HG03469 (cell line): ENCODE measurements around the gene OGFR.
"Not testable (repeated sequence)": the region's sequence is repeated elsewhere in the genome, so short reads cannot be mapped to it uniquely, and the experiment has no call there.

Source experiments
- ATAC-seq: cut with Tn5 transposase; IDR thresholded peaks from one replicate; pipeline ENCODE4 v1.9.1; 2021; ENCODE audit warnings: mild to moderate bottlenecking, moderate library complexity, moderate number of reproducible peaks; ENCODE audit not compliant: unreplicated experiment

OGFR gene

DNA sequence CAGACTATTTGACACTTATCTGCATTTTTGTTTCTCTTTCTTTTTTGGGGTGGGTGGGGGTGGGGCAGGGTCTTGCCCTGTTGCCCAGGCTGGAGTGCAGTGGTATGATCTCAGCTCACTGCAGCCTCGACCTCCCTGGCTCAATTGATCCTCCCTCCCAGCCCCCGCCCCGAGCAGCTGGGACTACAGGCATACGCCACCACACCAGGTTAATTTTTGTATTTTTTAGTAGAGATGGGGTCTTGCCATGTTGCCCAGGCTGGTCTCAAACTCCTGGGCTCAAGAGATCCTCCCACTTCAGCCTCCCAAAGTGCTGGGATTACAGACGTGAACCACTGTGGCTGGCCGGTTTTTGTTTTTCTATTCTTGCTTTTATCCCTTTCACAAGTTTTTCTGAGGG, 48.7 kb downstream of the OGFR start:
- not testable (repeated sequence) for ATAC-seq

DNA sequence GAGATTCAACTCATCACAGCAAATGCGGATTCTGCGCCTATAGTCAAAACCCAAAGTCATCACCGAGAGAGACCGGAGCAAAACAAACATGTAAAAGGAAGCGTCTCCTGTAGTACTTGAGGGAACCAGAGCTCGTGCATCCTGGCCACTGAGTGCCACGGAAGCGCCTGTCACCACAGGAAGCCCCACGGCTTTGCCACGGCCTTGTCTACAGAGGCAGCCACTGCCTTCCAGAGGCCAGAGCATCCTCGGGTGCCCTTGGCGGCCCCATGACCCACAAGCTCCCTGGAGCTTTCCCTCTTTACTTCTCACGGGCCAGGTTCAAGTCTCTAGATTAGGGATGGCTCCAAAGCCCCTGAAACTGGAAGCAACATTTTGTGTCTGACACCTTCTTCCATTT, 49.5 kb downstream of the OGFR start:
- no peak for ATAC-seq

DNA sequence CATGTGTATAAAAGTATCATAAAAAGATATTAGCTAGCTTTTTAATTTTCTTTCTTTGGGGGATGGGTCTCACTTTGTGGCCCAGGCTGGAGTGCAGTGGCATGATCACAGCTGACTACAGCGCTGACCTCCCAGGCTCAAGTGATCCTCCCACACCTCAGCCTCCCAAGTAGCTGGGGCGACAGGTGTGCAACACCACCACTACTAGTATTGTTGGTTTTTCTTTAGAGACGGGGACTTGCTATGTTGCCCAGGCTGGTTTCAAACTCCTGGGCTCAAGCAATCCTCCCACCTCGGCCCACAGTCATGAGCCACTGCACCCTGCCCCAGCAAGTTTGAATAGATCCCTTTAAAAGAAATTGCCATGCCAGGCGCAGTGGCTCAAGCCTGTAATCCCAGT, 50.5 kb downstream of the OGFR start:
- no peak for ATAC-seq

DNA sequence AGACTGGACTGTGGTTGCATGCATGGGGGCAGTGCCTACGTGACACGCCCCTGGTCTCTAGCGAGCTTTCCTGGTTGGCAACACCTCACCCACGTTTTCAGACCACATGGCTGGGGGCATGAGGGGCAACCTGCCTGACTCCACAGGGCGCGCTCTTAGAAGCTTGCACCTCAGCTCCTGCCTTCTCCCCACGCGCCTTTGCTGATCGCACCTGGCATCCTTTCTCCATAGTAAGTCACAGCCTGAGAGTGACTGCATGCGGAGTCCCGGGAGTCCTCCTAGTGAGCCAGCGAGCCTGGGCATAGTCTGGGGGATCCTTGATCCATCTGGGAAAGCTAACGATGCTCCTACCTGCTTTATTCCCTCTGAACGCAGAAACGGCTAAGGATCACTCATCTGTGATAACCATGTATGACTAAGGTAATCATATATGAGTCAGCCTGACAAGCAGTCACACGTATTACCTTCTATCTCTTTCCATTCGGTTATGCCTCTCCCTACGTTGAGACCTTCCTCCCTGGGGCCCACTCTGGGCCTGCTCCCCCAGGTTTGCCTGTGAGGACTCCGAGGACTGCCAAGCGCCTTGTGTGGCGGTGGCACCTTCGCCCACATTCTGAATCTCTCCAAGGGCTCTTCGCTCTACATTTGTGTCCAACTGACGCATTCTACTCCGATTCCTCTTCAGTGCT, 52.4 kb downstream of the OGFR start:
- ATAC-seq, result no peak

DNA sequence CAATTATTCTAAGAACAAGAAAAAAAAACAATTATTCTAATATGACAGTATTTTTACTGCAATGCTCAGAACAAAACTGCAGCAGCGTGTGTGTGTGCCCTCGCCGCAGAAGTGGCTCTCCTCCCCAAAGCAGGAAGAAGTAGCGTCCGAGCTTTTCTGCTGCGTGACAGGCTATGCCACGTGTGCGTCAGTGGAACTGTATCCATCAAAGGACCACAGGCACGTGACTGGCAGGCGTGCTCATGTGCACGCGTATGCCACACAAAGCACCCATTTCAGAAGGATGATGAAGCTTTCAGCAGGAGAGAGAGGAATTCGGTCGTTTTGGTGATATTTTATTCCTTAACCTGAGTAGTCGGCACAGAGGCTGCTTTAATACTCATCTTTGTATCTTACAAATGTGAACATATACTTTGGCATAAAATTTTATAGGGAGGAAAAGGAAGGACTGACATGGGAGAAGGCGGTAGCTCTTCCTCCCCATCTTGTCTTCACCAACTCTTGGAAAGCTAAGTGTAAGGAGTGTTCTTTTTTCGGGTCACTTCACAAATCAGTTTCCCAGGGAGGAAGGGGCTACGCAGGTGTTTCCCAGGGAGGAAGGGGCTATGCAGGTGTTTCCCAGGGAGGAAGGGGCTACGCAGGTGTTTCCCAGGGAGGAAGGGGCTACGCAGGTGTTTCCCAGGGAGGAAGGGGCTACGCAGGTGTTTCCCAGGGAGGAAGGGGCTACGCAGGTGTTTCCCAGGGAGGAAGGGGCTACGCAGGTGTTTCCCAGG, 53.6 kb downstream of the OGFR start:
- ATAC-seq, result no peak

DNA sequence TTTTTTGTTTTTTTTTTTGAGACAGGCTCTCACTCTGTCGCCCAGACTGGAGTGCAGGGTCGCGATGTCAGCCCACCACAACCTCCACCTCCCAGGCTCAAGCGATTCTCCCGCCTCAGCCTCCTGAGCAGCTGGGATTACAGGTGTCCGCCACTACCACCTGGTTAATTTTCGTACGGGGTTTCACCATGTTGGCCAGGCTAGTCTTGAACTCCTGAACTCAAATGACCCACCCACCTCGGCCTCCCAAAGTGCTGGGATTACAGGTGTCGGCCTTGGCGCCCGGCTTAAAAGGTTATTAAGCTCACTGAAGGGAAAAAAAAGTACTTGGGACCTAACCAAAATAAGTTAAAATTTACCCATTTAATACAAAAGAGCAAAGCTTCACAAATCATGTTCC, 55.1 kb downstream of the OGFR start:
- ATAC-seq, result no peak

DNA sequence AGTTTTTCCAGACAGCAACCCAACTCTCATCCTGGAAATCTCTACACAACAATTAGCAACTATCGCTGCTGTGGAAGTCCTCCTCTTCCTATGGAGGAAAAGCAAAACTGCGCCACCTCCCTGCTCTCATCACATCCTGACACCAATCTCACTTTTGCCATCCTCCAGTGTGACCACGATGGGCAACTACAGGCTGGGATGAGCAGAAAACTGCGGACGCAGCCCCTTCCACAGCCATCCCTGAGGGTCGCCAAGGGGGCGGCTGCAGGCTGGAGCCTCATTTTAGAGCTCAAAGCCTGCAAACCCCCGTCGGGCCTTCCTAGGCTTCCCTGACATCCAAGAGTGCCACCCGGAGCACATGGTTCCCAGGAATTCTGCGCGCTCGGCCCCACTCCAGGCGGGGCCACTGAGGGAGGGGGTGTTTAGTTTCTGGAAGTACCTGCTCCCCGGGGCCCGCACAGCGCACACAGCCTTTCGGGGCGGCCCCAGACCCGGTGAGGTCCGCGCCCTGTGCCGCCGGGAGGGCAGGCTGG, 55.8 kb downstream of the OGFR start:
- ATAC-seq, result no peak

DNA sequence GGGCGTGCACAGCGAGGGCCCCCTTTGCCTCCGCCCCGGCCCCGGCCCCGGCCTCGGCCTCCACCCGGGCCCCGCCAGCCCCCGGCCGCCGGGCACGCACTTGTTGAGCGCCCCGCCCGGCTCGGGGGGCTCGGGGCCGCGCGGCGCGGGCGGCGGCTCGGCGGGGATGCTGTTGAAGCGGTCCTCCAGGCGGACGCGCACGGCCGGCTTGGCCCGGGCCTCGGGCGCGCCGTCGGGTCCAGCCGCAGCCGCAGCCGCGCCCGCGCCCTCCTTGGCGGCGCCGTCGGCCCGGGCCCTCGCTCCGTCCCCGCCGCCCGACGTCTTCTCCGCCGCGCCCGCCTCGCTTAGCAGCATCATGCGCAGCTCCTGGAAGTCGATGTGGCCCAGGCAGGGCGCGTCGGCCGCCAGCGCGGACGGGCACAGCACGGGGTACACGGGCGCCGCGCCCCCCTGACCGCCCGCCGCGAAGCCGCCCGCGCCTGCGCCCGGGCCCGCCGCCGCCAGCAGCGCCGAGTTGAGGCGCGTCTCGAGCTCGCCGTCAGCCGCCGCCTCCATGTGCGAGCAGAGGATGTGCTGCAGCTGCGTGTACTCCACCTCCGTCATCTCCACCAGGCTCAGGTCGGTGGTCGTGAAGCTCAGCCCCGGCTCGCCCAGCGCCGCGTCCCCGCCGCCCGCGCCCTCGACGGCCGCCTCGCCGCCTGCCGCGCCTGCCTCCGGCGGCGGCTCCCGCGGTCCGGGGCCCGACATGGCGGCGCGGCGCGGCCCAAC, 56.5 kb downstream of the OGFR start:
- no peak for ATAC-seq

DNA sequence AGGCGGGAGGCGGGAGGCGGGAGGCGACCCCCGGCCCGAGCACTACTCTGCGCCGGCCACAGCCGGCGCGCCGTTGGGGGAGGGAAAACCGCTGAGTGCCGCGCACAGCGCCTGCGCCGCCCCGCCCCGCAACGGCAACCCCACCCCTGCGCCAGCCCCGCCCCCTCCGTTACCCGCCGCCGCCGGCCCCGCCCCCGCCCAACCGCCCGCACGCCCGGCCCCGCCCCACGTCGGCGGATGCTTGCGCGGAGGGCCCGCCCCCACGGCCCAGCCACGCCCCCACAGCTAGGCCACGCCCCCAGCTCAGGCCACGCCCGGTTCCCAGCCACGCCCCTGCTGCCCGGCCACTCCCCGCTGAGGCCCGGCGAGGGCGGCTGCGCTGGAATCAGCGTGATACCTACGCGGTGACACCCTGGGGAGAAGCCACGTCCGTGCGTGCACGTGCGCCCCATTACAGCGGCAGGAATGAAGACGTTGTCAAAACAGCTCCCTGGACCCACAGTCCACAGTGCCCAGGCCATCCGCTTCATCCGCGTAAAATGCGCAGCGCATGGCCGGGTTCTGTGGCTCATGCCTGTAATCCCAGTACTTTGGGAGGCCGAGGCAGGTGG, 57.2 kb downstream of the OGFR start, which contains the start of gene TCFL5:
Gene TCFL5 (minus strand): TSS at position 97 of the 611 bp plus-strand sequence. CDS start 152 bp downstream, outside the sequence.
- ATAC-seq, result no peak
